Activated CD4-positive, alpha-beta T cell treated with anti-CD3 and anti-CD28 coated beads for 4 hours (primary cell): ENCODE data around the gene MCAT.
"Not testable (repeated sequence)": the region's sequence is repeated elsewhere in the genome, so short reads cannot be mapped to it uniquely, and the experiment has no call there.

Source experiments
- DNase-seq, 2 donors: peaks; one replicate each; pipeline ENCODE4 v3.0.0-alpha.2; 2020

The MCAT gene

GRCh38 chr22:43152357-43153071 is 9.3 kb upstream of the MCAT start:
- peak; percentile 54 to 60 for DNase-seq

- DNase-seq: peak; percentile 15
Observed at GRCh38 chr22:43152003-43152356, 8.8 kb upstream of the MCAT start.

GRCh38 chr22:43151251-43152002 is 8.2 kb upstream of the MCAT start, which contains the start of gene TSPO:
Gene TSPO, plus strand, starts transcription at chr22:43151559. Its CDS starts 7,680 bp downstream, at chr22:43159239.
- peak; percentile 51 to 60 for DNase-seq

- DNase-seq: no peak
Observed at GRCh38 chr22:43150731-43151206, 7.6 kb upstream of the MCAT start.

- DNase-seq: no peak
Observed at GRCh38 chr22:43148581-43148980, 5.4 kb upstream of the MCAT start.

GRCh38 chr22:43147821-43148220 is 4.6 kb upstream of the MCAT start:
- no peak for DNase-seq

- not testable (repeated sequence) for DNase-seq
Observed at GRCh38 chr22:43146332-43146731, 3.1 kb upstream of the MCAT start.

GRCh38 chr22:43145371-43145770 is 2.2 kb upstream of the MCAT start:
- not testable (repeated sequence) for DNase-seq

- DNase-seq: no peak
Observed at GRCh38 chr22:43144949-43145348, 1.8 kb upstream of the MCAT start.

- DNase-seq: no peak
Observed at GRCh38 chr22:43136801-43137200, 6.4 kb downstream of the MCAT start.

GRCh38 chr22:43136255-43136654 is 6.9 kb downstream of the MCAT start:
- peak; percentile 24 to 32 for DNase-seq

- DNase-seq: no peak
Observed at GRCh38 chr22:43135565-43135964, 7.6 kb downstream of the MCAT start.

- DNase-seq: no peak
Observed at GRCh38 chr22:43134553-43134952, 8.6 kb downstream of the MCAT start.

- no peak for DNase-seq
Observed at GRCh38 chr22:43133401-43133800, 9.8 kb downstream of the MCAT start.

- no peak for DNase-seq
Observed at GRCh38 chr22:43131773-43132501, 11.3 kb downstream of the MCAT start.

GRCh38 chr22:43129426-43130425 is 13.5 kb downstream of the MCAT start:
- no peak for DNase-seq

- DNase-seq: no peak
Observed at GRCh38 chr22:43128928-43129424, 14.2 kb downstream of the MCAT start.

GRCh38 chr22:43128116-43128515 is 15.1 kb downstream of the MCAT start:
- no peak for DNase-seq

GRCh38 chr22:43127166-43127908 is 15.9 kb downstream of the MCAT start:
- no peak for DNase-seq

- no peak for DNase-seq
Observed at GRCh38 chr22:43126501-43127165, 16.6 kb downstream of the MCAT start.
